ENCODE measurements around the gene C6orf136.

C6orf136 gene, protein sequence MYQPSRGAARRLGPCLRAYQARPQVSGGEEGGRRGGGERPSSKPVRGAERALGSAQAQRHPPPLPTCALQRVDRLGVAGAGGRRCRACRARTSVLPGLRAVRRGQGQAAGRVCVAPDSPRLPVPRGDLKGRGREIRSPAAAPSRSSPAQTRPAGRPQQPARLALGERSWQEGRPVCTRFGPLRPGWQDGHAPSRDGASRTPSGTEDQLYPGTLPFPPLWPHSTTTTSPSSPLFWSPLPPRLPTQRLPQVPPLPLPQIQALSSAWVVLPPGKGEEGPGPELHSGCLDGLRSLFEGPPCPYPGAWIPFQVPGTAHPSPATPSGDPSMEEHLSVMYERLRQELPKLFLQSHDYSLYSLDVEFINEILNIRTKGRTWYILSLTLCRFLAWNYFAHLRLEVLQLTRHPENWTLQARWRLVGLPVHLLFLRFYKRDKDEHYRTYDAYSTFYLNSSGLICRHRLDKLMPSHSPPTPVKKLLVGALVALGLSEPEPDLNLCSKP

DNA sequence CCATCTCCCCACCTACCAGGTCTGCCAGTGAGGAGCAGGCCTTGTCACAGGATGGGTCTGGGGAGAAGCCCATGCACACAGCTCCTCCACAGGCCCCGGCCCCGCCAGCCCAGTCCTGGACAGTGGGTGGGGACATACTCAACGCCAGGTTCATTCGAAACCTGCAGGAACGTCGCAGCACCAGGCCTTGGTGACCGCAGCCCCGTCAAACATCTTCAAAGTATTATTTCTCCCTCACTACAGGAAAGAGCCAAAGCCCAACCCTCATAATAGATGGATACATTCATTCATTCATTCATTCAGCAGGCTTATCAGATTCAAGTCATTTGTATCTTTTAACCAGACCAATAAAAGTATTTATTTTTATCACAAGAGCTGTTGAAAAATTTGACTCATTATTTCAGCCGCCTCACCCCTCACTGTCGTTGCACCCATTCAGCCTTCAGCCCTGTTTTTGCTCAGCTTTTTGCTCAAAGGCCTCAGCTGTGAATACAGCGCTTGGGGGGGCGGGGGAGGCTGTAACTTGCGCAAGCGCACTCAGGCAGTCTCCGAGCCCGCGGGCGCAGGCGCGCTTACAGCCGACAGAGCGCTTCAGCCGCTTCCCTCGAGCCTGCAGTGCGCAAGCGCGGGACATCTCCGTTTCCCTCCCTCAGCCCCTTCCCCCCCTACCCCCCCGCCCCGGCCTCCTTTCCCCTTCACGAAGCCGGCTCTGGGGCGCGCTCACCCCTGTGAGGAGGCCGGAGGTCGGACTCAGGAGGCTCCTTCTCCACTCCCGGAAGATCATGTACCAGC lies at the start of gene C6orf136:
Gene C6orf136, plus strand, starts transcription at position 684 of the 792 bp plus-strand sequence. Its CDS starts 99 bp downstream, at position 783.
- peak; percentile 84 for DNase-seq (ENCODE audit: low read depth)

DNA sequence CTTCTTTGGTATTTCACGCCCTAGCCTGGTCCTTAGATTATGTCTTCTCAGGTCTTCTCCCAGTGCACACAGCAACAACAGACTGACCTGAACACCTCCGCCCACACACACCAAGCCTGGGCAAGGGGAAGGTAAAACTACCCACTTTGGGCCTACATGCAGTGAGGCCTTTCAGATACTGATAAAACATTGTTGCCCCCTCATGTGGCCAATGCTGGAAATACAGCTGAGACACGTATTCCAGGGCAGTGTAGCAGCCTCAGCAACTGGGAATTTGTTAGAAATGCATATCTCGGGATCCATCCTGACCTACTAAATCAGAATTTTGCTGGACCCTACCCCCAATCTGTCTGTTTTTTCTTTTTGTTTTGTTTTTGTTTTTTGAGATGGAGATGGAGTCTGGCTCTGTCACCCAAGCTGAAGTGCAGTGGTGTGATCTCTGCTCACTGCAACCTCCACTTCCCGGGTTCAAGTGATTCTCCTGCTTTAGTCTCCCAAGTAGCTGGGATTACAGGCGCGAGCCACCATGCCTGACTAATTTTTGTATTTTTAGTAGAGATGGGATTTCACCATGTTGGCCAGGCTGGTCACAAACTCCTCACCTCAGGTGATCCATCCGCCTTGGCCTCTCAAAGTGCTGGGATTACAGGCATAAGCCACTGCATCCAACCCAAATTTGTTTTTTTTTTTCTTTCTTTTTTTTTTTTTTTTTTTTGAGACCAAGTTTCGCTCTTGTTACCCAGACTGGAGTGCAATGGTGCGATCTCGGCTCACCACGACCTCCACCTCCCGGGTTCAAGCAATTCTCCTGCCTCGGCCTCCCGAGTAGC lies 49.4 kb upstream of the C6orf136 start:
- DNase-seq (ENCODE audit: low read depth) = peak; percentile 79

DNA sequence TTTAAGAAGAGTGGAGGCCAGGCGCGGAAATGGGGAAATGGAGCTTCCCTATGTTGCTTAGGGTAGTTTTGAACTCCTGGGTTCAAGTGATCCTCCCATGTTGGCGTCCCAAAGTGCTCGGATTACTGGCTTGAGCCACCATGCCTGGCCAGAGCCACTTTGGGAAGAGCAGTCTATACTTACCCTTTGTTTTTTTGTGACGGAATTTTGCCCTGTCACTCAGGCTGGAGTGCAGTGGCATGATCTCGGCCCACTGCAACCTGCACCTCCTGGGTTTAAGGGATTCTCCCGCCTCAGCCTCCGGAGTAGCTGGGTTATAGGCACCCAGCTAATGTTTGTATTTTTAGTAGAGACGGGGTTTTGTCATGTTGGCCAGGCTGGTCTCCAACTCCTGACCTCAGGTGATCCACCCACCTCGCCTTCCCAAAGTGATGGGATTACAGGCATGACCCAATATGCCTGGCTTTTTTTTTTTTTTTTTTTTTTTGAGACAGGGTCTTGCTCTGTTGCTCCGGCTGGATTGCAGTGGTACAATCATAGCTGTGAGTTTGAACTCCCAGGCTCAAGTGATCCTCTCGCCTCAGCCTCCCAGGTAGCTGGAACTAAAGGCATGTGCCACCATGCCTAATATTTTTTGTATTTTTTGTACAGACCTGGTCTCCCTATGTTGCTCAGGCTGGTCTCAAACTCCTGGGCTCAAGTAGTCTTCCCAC lies 47.9 kb upstream of the C6orf136 start:
- no peak for DNase-seq (ENCODE audit: low read depth)

DNA sequence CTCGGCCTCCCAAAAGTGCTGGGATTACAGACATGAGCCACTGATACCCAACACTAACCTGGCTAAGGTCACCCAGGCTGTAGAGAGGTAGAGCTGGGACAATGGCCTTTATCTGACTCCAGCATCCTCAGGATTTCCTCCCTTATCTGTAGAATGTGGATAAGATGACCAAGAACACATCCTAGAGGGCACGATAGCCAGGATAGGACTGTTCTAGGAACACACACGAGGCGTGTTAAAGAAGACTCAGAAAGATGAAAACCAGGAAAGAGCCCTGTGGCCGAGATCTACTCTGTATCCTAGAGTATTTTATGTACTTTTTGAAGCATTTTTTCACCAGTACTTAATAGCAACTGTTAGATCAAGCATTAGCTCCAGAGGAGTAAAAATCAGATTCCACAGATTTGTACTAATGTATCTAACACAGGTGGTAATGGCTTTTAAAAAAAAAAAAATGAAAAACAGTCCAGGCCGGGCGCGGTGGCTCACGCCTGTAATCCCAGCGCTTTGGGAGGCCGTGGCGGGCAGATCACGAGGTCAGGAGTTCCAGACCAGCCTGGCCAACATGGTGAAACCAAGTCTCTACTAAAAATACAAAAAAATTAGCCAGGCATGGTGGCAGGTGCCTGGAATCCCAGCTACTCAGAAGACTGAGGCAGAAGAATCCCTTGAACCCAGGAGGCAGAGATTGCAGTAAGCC lies 47.2 kb upstream of the C6orf136 start:
- no peak for DNase-seq (ENCODE audit: low read depth)

DNA sequence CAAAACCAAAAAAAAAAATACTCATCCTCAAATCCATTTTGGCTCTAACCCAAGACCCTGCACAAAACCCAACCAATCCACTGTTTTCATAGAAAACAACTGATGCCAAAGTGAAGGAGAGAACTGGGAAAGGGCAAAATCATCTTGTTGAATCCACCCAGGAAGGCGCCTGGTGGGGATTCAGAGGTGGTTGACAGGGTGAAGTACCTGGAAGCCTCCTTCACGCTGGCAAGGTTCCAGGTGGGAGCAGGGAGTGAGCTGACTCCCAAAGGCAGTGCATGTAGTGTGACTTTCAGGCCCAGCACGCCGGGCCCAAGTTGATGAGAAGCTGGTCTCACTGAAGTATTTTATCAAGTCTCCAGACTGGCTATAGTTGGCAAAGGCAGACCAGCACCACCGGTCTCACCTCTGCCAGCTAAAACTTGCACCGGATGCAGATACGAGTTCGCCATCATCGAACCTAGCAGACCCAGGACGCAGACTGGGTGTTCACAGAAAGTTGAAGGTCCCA lies 46.4 kb upstream of the C6orf136 start:
- no peak for DNase-seq (ENCODE audit: low read depth)

DNA sequence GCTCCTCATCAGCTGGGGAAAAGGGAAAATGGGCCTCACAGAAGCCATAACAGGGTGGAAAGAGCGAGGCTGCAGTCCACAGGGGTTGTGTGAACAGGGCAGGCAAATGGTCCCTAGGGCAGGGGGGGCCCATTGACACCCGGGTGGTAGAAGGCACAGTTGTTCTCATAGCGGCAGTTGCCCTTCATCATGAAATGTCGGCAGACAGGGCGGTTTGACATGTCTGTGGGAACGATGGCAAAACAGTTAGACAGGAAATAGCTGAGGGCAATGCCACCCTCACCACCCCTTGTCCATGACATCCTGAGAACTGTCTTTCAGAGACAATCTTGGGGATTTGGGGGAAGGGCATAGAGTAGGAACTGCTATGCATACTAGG lies 45.5 kb upstream of the C6orf136 start:
- DNase-seq (ENCODE audit: low read depth) = no peak

DNA sequence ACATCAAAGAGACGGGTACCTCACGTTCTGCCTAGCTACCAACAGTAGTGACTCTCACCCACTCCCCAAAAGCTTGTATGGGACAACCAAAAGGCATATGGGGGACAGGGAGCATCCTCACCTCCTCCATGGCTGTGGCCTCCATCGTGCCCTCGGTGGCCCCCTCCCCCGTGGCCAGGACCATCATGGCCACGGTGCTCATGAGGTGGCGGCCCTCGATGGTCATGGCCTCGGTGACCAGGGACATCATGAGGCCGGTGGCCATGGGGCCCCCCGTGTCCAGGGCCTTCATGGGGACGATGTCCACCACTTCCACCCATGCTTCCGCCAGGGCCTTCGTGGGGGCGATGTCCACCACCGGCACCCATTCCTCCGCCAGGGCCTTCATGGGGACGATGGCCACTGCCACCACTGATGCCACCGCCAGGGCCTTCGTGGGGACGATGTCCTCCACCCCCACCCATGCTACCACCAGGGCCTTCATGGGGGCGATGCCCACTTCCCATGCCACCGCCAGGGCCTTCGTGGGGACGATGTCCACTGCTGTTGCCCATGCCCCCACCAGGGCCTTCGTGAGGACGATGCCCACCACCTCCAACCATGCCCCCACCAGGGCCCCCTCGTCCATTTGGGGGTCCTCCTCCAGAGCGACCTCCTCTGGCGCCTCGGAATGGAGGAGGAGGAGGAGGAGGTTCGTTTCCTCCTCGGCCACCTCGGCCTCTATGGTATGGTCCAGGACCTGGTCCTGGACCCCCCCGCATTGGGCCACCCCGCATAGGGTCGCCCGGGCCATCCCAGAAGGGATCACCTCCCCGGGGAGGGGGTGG lies 44.9 kb upstream of the C6orf136 start:
- DNase-seq (ENCODE audit: low read depth) = no peak

DNA sequence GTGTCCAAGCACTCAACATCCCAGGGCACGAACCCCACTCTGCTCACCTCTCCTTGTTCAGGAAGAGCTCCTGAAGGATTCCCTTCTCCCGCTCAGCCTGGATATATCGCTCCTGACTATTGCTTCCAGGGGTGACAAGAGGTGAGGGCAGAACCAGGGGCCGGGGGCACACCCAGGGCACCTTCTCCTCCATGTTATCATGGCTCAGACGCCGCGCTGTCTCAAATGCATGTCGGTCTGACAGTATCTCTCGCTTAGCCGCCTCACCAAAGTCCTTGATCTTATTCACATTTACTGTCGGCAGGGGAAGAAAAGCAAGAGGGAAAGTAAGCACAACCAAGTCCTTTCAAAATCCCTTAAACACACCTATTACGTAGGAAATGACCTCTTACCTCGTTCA lies 43.0 kb upstream of the C6orf136 start:
- no peak for DNase-seq (ENCODE audit: low read depth)

DNA sequence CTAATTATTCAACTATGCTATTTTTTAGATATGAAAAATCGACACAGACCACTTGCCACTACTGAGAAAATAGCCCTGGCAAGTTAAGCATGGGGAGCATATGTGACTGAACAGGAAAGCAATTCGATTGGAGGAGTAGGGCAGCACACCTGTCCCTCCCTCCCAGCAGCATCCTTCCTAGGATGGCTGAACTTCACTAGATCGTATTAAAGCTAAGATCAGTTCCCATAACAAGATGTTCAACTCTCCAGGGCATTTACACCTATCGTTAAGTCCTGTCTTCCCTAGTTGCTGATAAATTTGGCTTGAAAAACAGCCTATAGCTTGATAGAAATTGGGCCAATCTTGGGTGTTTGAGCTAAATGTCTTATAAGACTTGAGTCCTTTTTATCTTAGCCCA lies 36.9 kb upstream of the C6orf136 start:
- DNase-seq (ENCODE audit: low read depth) = no peak

DNA sequence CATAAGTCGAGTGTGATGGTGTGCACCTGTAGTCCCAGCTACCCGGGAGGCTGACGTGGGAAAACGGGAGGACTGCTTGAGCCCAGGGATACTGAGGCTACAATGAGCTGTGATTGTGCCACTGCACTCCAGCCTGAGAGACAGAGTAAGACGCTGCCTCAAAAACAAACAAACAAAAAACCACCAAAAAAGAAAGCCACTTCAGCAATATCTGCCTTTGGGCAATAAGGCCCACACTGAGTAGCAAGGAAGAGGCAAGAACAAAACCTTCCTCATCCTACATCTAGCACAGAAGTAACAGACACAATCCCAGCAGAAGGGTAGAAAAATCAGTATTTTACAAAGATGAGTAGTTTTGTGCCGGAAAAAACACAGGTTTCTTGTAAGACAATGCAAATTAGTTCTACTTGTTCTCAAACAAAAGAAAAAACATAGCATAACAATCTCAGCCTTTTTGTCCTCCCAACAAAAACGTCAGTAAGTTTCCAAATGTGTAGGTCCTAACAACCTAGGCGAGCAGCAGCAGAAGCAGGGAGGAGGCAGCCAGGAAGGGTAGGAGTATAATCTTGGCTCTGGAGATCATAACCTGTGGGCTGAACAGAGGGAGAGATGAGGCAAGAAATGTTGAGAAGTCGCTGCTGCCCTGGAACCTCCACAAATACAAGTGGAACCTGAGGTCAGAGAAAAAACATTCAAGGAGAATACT lies 35.6 kb upstream of the C6orf136 start:
- DNase-seq (ENCODE audit: low read depth) = peak; percentile 81

DNA sequence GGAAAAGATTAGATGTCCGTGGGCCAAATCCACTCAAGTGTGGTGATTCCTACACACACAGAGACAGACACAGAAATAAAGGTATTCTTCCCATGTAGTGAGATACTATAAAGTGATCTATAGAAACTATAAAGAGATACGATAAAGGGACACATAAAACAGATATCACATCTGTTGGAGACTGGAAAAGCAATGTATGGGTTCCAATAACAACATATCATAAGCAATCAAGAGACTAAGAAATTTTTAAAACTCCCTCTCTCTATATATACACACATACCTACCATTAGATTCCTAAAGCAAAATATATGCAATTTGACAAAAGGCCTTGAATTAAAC lies 35.1 kb upstream of the C6orf136 start:
- DNase-seq (ENCODE audit: low read depth) = no peak

DNA sequence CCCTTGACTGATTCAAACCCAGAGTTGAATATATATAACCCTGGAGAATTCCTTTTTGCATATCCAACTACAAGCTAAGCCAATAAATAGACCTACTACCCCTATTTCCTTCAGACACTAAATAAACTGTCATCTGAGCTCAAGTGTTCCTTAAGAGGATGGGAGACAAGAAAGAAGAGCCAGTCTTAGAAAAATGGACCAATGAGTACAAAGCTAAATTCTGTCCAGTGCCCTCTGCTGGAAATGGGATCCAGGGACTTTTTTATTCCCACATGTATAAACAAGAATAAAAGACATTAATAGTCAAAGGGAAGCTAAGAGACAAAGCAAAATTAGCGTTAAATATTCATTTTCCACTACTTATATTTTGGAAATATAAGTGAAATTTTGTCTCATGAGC lies 34.7 kb upstream of the C6orf136 start:
- DNase-seq (ENCODE audit: low read depth) = peak; percentile 36

DNA sequence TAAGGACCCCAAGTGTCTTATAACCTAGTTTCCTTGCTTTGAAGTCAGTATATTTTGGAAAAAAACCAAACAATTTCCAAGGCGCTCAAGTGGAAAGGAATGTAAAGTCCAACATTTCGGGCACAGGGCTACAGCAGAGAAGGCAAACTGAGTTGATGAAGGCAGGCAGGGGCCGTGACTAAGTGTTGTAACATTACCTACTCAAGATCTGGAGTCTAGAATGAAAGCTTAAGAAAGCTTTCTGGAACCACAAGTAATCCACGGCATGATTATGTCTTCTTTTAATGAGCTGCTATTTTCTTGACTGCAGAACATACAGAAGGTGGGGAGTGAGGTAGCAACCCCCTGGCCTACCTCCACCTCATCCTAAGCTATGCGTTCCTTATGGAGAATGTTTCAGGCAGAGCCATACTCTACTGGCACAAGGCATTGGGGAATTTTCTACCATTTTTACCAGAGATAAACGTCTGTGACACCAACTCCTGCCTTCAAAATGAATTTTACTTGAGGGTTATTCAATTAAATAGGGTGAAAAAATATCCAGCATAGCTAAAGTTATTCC lies 34.2 kb upstream of the C6orf136 start:
- DNase-seq (ENCODE audit: low read depth) = peak; percentile 80

DNA sequence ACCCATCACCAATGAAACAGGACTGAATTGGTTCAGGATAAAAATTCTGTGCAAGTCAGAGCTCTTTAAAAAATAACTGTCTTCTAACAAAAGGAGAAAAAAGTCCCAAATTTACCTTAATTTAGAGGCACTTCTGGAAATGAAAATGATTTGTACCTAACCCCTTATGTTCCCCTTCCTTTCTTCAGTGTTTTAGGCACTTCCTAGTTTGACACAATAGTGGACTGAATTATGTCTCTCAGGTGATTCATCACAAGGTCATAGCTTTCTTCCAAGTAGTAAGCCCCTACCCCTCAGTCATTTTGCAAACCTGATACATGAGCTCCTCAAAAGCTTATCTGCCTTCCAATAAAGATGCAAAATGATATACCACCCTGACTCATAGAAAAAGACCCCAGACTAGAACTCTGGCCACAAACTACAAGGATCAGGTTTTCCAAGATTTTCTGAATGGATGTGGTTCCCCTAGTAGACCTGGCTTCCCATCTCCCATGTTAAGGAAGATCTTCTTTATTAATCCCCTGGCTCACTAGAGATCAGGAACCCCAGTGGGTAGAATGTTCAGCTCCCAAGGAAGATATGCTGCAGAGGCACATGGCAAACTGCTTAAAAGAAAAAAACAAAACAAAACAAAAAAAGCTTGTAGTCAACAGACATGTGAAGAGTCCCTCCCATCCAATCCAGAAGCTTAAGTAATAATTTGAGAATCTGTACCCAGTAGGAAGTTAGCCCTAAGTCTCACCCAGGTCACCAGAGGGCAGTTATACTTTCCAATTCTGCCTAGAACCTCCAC lies 33.5 kb upstream of the C6orf136 start:
- DNase-seq (ENCODE audit: low read depth) = peak; percentile 71

DNA sequence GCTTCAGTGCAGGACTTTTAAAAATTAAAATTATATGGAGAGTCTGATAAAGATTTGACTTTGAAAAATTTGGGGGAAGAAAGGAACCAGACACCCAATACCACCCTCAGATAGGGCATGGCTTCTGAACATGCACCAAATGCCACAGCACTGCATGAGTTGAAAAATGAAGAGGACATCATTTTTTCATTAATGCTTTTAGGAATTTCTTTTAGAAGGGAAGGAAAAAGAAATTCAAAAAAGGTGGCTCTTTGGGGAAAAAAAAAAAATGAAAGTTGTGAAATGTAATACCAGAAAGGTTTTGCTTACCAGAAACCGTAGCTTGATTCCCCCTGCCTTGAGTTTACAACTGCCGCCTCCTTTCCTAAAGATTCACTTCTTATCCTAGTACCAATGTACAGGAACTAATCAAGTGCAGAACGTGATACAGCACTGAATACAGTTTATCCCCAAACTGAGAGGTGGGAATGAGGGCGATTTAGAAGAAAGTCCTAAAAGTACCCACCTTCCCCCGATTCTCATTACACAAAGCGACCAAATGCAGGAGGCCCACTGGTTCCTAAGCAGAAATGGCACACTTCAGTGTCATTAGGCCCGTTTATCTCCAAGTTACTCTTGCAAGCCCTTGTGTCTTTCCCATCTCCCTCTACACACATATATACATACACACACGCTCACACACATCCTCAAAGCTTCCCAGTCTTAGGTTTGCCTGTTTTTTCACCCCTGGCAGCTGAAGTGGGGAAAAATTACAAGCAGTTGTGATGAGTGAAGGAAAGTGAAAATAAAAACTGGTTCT lies 32.7 kb upstream of the C6orf136 start:
- peak; percentile 29 for DNase-seq (ENCODE audit: low read depth)

DNA sequence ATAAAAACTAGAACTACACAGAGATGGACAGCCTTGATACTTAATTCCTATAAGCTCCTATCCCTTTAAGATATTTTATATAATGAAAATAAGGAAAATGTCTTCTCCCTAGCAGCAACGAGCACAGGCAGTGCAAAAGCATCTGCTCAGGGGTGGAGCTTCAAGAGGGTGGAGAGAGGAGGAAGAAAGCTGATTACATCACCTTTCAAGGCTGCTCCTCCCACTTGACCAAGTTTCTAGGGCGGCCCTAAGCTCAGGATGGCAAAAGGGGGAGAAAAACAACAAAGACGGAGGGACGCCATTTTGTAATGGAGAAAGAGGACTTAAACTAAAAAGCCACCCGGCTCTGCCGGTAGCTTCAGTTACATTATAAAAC lies 32.1 kb upstream of the C6orf136 start:
- peak; percentile 98 for DNase-seq (ENCODE audit: low read depth)

DNA sequence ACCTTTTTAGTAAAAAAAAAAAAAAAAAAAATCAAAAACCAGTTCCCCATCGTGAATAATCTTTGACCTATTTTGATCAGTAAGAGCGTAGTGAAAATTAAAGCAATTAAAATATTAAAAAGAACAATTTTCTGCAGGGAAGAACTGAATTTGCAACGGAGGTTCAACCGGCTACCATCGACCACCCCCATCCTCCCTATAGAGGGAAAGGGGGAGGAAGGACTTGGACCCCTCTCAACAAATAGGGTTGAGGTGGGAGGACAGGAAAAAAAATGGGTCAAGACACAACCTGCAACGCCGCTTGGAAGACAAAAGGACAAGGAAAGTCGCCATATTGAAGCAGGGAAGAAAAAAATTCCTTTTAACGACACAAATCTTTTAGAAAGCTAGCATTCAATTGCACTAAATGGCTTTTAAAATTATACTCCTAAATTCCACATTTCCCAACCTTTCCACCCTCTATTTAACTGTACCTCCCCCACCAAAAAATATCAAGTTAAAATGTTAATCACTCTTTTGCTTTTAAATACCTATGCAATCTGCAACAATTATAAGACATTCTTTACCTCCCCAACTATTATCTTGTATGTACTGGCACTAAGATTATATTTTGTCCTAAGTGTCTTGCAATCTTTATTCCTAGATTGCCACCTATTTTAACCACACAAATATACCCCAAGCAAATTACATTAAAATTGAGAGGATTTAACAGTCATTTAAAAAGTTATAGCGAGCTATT lies 31.5 kb upstream of the C6orf136 start:
- DNase-seq (ENCODE audit: low read depth) = peak; percentile 89

Measured in amniotic epithelial cell (primary cell).